Gastrocnemius medialis (tissue), 4 donors: Measurements from ENCODE around the gene PPFIBP2. TPM values are rescaled to one million over a fixed set of nuclear protein-coding genes. Genes with fewer than 3 reads are reported as not detected.

ENCODE experiments used
- ATAC-seq, 2 donors: fragments of 150-250 bp; one replicate each; pipeline ENCODE4 v1.9.1; 2016
- DNase-seq, 2 donors: peaks; one replicate each; pipeline ENCODE4 v3.0.0-alpha.2; 2019
- H3K27ac ChIP-seq, 4 donors: fragments of 200-600 bp; sonication (generic); 1 replicate in 1 of 4; 2 replicates in 3 of 4; pipeline ENCODE4 v1.5.1; 2016 to 2018; ENCODE audit warnings: mild to moderate bottlenecking in 2 of 4, moderate library complexity in 1 of 4
- H3K27me3 ChIP-seq, 3 donors: fragments of 200-600 bp; sonication (generic) in 2 of 3; 1 replicate in 1 of 3; 2 replicates in 2 of 3; pipeline versions ENCODE4 v1.5.1 to v1.6.0; 2016 to 2019; ENCODE audit warnings: mild to moderate bottlenecking in 1 of 3, moderate library complexity in 1 of 3
- H3K36me3 ChIP-seq, 2 donors: fragments of 200-600 bp; sonication (generic) in 1 of 2; one replicate each; pipeline ENCODE4 v1.5.1; 2017 to 2018
- H3K4me1 ChIP-seq, 2 donors: fragments of 200-600 bp; sonication (generic) in 1 of 2; one replicate each; pipeline ENCODE4 v1.5.1; 2016 to 2017; ENCODE audit warnings: mild to moderate bottlenecking in 2 of 2
- H3K4me3 ChIP-seq, 4 donors: fragments of 200-600 bp; sonication (generic) in 3 of 4; 1 replicate in 1 of 4; 2 replicates in 3 of 4; pipeline ENCODE4 v1.5.1; 2016 to 2019; ENCODE audit warnings: mild to moderate bottlenecking in 2 of 4
- H3K9me3 ChIP-seq, 3 donors: fragments of 200-600 bp; sonication (generic) in 2 of 3; 1 replicate in 1 of 3; 2 replicates in 2 of 3; pipeline ENCODE4 v1.5.1; 2016 to 2019
- POLR2A ChIP-seq, 2 donors: fragments of 450-650 bp; IDR thresholded peaks; one replicate each; pipeline ENCODE4 v1.6.1; 2017; ENCODE audit warnings: antibody characterized with exemption in 2 of 2, mild to moderate bottlenecking in 2 of 2, moderate library complexity in 2 of 2
- in situ Hi-C, 4 donors: fragments of 200-750 bp; cut with MboI; loops; one replicate each; pipeline versions ENCODE4 v1.15.0 to v1.8.0; 2017; ENCODE audit warnings: low sequenced_read_pairs in 4 of 4
- intact Hi-C: fragments of 100-400 bp; cut with DNase I; formaldehyde crosslinking; loops from one replicate; pipeline ENCODE4 v1.15.1; 2023; ENCODE audit warnings: low total_unique reads
- total RNA-seq, 4 donors: library from RNA; depleted of rRNA; stranded (reverse); fragments of >200 nt; gene quantifications; one replicate each; pipeline versions ENCODE4 v1.1.0 to v1.2.3, GENCODE V29; 2016
- TF ChIP-seq, protein P1 (sequence below), 5 experiments: fragments of 450-650 bp in 3 of 5; fragments of 200-600 bp in 2 of 5; sonication (generic) in 2 of 5; IDR thresholded peaks in 4 of 5; conservative IDR thresholded peaks in 1 of 5; 1 replicate in 4 of 5; 2 replicates in 1 of 5; pipeline ENCODE4 v1.5.1; 2016 to 2019; ENCODE audit warnings: antibody characterized with exemption in 5 of 5, mild to moderate bottlenecking in 3 of 5, moderate library complexity in 3 of 5

PPFIBP2 gene
- total RNA-seq, 4 donors from 2014 or later = 10.5 to 33.5 (median 25.4) TPM

DNA sequence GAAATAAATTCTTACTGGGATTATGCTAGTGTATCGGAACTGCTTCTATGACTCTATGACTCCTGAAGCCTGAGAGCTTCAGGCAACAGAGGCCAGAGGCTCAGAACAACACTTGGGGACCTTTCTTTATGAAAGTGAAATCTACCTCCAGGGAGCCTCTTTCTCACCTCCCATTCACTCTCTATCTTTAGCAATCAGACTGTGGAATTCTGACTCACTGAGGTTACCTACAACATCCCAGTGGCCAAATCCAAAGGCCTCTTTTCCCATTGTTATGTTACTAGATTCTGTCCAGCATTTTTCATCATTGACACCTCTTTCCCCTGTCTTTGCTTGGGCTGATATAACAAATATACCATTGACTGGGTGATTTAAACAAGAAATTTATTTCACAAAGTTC lies 173.6 kb downstream of the PPFIBP2 start:
- DNase-seq (no peak), ATAC-seq (no peak)
- no peak for TF ChIP-seq POLR2A (IDR thresholded peaks at IDR 0.05)
- TF ChIP-seq, protein P1, sequence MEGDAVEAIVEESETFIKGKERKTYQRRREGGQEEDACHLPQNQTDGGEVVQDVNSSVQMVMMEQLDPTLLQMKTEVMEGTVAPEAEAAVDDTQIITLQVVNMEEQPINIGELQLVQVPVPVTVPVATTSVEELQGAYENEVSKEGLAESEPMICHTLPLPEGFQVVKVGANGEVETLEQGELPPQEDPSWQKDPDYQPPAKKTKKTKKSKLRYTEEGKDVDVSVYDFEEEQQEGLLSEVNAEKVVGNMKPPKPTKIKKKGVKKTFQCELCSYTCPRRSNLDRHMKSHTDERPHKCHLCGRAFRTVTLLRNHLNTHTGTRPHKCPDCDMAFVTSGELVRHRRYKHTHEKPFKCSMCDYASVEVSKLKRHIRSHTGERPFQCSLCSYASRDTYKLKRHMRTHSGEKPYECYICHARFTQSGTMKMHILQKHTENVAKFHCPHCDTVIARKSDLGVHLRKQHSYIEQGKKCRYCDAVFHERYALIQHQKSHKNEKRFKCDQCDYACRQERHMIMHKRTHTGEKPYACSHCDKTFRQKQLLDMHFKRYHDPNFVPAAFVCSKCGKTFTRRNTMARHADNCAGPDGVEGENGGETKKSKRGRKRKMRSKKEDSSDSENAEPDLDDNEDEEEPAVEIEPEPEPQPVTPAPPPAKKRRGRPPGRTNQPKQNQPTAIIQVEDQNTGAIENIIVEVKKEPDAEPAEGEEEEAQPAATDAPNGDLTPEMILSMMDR (IDR thresholded peaks at IDR 0.05 in 4 of 5, conservative IDR thresholded peaks at IDR 0.05 in 1 of 5) = no peak
- in situ Hi-C loops = loop anchor here in 2 of 4 donors (25.0 kb wide), 2 partner anchors 575 to 600 kb away; partner anchors contain the start of gene RBMXL2 (in 1 of the 2)
- Histone ChIP-seq H3K9me3 (no peaks in the 10 kb centered on the region), H3K27ac (no peak overlapping the region), H3K4me3 (no peak overlapping the region), H3K36me3 (no peaks in the 10 kb centered on the region), H3K4me1 (peaks cover 12 to 13% of the 10 kb centered on the region in 2 donors), H3K27me3 (no peaks in the 10 kb centered on the region)
- intact Hi-C loops = no loop called here

DNA sequence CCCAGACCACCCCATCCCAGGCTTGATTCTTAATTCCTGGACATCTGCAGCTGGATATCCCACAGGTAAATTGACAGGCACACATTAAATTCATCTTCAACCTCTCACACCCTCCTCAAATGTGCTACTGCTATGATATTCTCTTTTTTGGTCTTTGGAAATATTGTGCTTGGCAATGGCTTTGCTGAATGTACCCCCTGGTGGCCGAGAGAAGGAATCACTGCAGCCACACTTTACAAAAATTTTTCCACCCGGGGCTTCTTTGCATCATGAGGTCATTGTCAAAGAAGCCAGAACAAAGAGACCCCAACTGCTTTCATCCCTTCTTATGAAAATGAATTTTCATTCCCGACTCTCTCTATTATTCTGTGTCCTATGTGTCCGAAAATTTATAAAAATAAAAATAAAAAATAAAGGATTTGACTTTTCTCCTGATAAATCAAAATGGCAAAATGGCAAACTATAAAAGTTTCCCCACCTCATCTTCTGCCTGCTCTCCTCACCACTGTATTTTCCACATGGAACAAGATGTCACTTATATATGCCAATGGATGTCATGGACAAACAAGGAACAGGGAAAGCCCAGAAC lies 174.5 kb downstream of the PPFIBP2 start:
- Histone ChIP-seq H3K4me3 (no peak overlapping the region), H3K4me1 (peaks cover 12 to 13% of the 10 kb centered on the region in 2 donors), H3K27ac (no peak overlapping the region), H3K36me3 (no peaks in the 10 kb centered on the region), H3K27me3 (no peaks in the 10 kb centered on the region), H3K9me3 (no peaks in the 10 kb centered on the region)
- no peak for ATAC-seq
- TF ChIP-seq, protein P1 (IDR thresholded peaks at IDR 0.05 in 4 of 5, conservative IDR thresholded peaks at IDR 0.05 in 1 of 5) = peak in 3 of 5 experiments; percentile 35 to 66 (median 60)
- TF ChIP-seq POLR2A (IDR thresholded peaks at IDR 0.05) = no peak
- intact Hi-C loops (no loop called here), in situ Hi-C loops (loop anchor here in 2 of 4 donors (25.0 kb wide), 2 partner anchors 576 to 601 kb away; partner anchors contain the start of gene RBMXL2 (in 1 of the 2))
- no peak for DNase-seq

DNA sequence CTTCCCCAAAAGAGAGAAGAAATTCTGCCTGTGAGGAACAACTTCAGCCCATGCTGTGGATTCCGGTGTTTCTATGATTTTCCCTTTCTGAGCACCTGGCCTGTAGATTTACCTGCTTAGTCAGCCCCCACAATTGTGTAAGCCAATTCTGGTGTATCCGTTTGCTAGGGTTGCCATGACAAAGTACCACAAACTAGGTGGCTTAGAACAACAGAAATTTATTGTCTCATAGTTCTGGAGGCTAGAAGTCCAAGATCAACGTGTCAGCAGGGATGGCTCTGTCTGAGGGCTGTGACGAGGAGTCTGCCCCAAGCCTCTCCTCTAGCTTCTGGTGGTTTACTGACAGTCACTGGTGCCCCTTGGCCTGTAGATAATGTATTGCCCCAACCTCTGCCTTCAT lies 175.4 kb downstream of the PPFIBP2 start:
- Histone ChIP-seq H3K9me3 (no peaks in the 10 kb centered on the region), H3K4me1 (peaks cover 12 to 13% of the 10 kb centered on the region in 2 donors), H3K36me3 (no peaks in the 10 kb centered on the region), H3K4me3 (no peak overlapping the region), H3K27me3 (no peaks in the 10 kb centered on the region), H3K27ac (no peak overlapping the region)
- in situ Hi-C loops (loop anchor here in 2 of 4 donors (25.0 kb wide), 2 partner anchors 577 to 602 kb away; partner anchors contain the start of gene RBMXL2 (in 1 of the 2)), intact Hi-C loops (no loop called here)
- TF ChIP-seq POLR2A (IDR thresholded peaks at IDR 0.05) = no peak
- TF ChIP-seq, protein P1 (IDR thresholded peaks at IDR 0.05 in 4 of 5, conservative IDR thresholded peaks at IDR 0.05 in 1 of 5) = no peak
- ATAC-seq = no peak
- no peak for DNase-seq

DNA sequence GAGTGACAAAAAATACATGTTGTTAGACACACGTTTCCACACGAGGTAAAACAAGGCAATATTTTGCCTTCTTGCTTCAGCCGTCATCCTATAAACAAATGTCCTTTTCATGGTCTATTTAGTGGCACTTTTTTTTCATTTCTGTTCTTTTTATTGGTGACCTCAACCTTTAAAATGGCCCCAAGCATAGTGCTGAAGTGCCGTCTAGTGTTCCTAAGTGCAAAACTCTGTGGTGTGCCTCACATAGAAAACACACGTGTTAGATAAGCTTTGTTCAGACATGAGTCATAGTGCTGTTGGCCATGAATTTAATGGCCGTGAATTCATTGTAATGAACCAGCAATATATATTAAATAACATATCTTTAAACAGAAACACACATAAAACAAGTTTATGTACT lies 176.8 kb downstream of the PPFIBP2 start:
- no peaks in the 10 kb centered on the region for H3K9me3 ChIP-seq
- in situ Hi-C loops = loop anchor here (10.0 to 25.0 kb wide), 4 partner anchors 578 to 603 kb away; partner anchors contain the start of gene RBMXL2 (in 1 of the 4)
- peaks cover 12 to 13% of the 10 kb centered on the region in 2 donors for H3K4me1 ChIP-seq
- no peak overlapping the region for H3K27ac ChIP-seq
- TF ChIP-seq POLR2A (IDR thresholded peaks at IDR 0.05) = no peak
- TF ChIP-seq, protein P1 (IDR thresholded peaks at IDR 0.05 in 4 of 5, conservative IDR thresholded peaks at IDR 0.05 in 1 of 5) = no peak
- no peaks in the 10 kb centered on the region for H3K36me3 ChIP-seq
- ATAC-seq = no peak
- intact Hi-C loops = loop anchor here (5.0 kb wide), 1 partner anchor 178 kb away; the partner anchor contains the start of gene PPFIBP2
- DNase-seq = no peak
- no peak overlapping the region for H3K4me3 ChIP-seq
- H3K27me3 ChIP-seq = no peaks in the 10 kb centered on the region
